MV-4-11 (cell line): ENCODE data around the gene BCAR1.
A peak's percentile ranks its signal among the peaks of the same experiment; 100 is the strongest.

Experiments used
- DNase-seq: peaks from one replicate; lab custom pipeline; 2025; lab: John Stamatoyannopoulos, UW

Gene BCAR1

DNA sequence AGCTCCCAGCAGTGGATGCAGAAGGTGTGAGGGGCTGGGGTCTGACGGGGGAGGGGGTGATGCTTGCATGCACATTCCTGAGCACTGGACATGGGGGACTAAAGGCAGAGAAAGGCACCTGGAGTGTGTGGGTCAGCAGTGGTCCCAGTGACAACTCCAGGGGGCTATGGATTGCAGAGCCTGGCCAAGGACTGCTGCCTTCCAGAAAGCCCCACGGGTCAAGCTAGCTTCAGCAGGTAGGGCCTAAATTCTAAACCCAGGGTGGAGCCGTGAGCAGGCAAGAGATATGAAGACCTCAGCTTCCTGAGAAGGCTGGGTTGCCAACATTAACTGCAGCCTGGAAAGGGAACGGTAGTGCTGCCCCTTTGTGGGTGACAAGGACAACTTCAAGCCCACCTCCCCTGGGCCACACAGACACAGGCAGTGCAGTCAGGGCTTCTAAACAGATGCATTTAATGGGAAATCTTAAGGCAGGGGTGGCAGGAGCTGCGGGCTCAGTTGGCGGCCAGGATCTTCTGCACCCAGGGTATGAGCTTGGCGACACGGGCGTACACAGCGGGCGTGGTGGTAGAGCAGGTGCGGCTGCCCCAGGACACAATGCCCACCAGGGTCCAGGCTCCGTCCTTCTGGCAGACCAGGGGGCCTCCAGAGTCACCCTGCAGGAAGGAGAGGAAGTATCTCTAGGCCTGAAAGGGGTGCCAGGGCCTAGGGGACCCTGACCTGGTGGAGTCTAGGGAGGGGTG is 47.6 kb downstream of the BCAR1 start:
- no peak for DNase-seq

DNA sequence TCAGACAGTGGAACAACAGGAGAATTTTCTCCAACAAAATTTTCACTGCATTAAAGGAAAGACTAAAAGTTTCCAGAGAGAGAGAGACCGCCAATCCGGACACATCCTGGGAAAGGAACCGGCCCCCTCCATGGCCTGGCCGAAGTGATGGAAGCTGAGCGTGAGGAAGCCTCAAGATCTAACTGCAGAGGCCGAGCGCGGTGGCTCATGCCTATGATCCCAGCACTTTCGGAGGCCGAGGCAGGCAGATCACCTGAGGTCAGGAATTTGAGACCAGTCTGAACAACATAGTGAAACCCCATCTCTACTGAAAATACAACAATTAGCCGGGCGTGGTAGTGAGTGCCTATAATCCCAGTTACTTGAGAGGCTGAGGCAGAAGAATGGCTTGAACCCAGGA is 48.3 kb downstream of the BCAR1 start:
- no peak for DNase-seq

GRCh38 chr16:75202069-75202590 is 49.3 kb downstream of the BCAR1 start:
- no peak for DNase-seq

GRCh38 chr16:75198135-75198600 is 53.3 kb downstream of the BCAR1 start:
- DNase-seq, result no peak

GRCh38 chr16:75197522-75198134 is 53.8 kb downstream of the BCAR1 start:
- no peak for DNase-seq

DNA sequence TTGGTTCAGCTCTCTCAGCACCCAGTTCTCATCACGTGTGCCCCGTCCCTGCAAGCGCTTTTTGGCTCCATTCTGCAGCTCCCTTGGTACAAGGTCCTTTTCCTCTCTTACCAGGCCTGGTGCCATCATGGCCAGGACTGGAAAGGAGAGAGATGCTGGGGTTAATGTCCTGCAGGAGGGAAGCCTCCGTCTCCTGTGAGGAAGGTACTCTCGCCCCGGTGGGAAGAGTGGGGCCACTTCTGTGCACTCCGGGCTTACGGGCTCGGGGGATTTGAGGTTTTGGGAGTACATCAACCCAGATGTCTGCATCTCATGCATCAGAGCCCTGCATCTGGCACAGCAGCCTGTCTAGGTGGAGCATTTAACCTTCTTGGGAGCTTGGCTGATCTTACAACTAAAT is 54.6 kb downstream of the BCAR1 start:
- no peak for DNase-seq

DNA sequence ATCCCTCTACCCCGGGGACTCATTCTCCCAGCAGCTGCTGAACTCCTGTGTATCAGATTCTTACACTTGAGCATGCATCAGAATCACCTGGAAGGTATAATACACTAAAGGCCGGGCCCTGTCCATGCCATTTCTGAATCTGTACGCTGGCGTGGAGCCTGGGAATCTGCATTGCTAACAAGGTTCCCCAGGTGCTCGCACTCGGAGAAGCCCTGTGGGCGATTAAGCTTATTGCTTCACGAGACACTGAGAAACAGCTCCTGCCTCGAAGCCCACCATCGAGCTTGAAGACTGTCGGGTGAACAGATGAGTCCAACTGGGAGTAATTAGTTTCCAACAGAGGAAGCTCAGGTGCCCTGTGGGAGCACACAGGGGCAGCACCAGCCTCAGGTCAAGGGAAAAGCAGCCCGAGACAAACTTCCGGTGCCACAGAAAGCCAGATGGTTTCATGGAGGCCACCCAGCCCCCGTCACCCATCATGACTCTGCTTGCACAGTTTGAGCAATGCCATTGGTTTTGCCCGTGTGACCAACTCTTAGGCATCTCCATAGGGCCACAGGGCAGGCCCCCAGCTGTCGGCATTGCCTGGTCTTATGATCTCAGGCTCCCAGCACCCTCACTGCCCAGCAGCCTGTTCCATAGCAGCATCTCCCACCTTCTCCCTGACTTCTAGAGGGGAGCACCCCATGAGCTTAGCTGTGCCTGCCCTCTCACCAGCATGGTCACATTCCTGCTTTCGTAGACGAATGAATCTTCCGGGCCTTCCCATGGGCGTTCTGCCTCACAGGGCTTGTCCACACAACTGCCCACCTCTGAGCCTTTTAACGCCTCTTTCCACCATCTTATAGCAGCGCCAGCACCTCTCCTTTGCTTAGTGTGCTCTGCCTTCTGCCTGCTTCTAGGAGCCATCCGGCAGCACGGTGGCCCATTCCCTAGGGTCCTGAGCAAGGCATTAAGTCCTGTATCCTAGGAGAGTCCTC is 55.3 kb downstream of the BCAR1 start:
- no peak for DNase-seq

GRCh38 chr16:75193730-75194444 is 57.5 kb downstream of the BCAR1 start:
- DNase-seq, result no peak

- no peak for DNase-seq
Observed at GRCh38 chr16:75193265-75193650, 58.2 kb downstream of the BCAR1 start.

- no peak for DNase-seq
Observed at GRCh38 chr16:75192606-75193264, 58.7 kb downstream of the BCAR1 start.

- DNase-seq, result no peak
Observed at GRCh38 chr16:75189638-75190245, 61.7 kb downstream of the BCAR1 start.

DNA sequence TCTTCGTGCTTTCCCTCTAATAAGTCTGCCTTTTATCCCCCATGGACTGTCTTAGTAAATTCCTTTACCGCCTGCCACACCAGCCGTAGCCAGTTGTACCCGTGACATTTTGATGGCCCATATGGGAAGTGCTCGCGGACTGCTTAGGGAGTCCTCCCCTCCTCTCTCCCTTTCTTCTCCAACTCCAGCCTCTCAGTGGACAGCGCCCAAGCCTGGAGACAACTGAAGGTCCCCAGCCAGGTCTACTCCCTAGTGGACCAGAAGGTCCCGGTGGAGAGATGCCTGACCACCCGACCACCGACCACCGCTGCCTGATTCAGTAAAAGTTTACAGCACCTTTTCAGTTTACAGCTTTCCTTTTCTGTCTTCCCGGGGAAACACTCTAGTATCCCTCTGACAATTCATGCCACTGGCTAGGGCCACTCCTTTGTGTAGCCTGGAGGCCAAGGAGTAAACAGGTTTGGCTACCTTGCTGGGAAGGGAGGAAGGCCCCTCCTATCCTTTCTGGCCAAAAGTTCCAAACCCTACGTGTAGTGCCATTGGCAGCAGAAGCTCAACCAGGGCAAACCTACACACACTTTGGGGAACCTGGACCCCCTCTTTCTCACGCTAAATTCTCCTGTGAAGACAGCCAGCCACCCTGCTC is 62.5 kb downstream of the BCAR1 start:
- no peak for DNase-seq

- peak; percentile 77 for DNase-seq
Observed at GRCh38 chr16:75181630-75182029, 69.8 kb downstream of the BCAR1 start.

- DNase-seq, result peak; percentile 80
Observed at GRCh38 chr16:75179208-75179607, 72.2 kb downstream of the BCAR1 start.
